Measurements from ENCODE around the gene MREG.

MREG gene

GRCh38 chr2:215948051-215948450 is 65.3 kb downstream of the MREG start:
- Histone ChIP-seq H3K9me2 (replicated peaks; ENCODE audit: control insufficient read depth, low read length) (no peaks in the 10 kb centered on the region), H3K9me3 (ENCODE audit: control insufficient read depth, insufficient read depth, low read length) (no peaks in the 10 kb centered on the region), H3K4me2 (ENCODE audit: low read length) (no peak overlapping the region), H4K20me1 (ENCODE audit: control insufficient read depth, insufficient read depth, low read depth, low read length) (no peaks in the 10 kb centered on the region), H3K79me2 (ENCODE audit: control insufficient read depth, low read length) (no peaks in the 10 kb centered on the region), H3K4me1 (ENCODE audit: control insufficient read depth, low read length) (no peaks in the 10 kb centered on the region), H3K36me3 (ENCODE audit: control insufficient read depth, low read length) (no peaks in the 10 kb centered on the region), H3F3A (ENCODE audit: control insufficient read depth, insufficient read depth) (no peaks in the 10 kb centered on the region), H3K4me3 (ENCODE audit: low read length) (no peak overlapping the region), H3K27me3 (ENCODE audit: control insufficient read depth, low read length) (no peaks in the 10 kb centered on the region), H3K27ac (ENCODE audit: low read depth, low read length) (no peak overlapping the region)
- TF ChIP-seq CTCF (IDR thresholded peaks at IDR 0.05; ENCODE audit: low read depth, low read length, poor library complexity, severe bottlenecking): no peak
- TF ChIP-seq EZH2phosphoT487 (IDR thresholded peaks at IDR 0.05; ENCODE audit: borderline replicate concordance, low read length): no peak

- H4K20me1 ChIP-seq (ENCODE audit: control insufficient read depth, insufficient read depth, low read depth, low read length): no peaks in the 10 kb centered on the region
- no peak overlapping the region for H3K27ac ChIP-seq (ENCODE audit: low read depth, low read length)
- no peak overlapping the region for H3K4me3 ChIP-seq (ENCODE audit: low read length)
- H3K27me3 ChIP-seq (ENCODE audit: control insufficient read depth, low read length): no peaks in the 10 kb centered on the region
- H3F3A ChIP-seq (ENCODE audit: control insufficient read depth, insufficient read depth): no peaks in the 10 kb centered on the region
- H3K4me2 ChIP-seq (ENCODE audit: low read length): no peak overlapping the region
- H3K9me2 ChIP-seq (replicated peaks; ENCODE audit: control insufficient read depth, low read length): no peaks in the 10 kb centered on the region
- TF ChIP-seq EZH2phosphoT487 (IDR thresholded peaks at IDR 0.05; ENCODE audit: borderline replicate concordance, low read length) (no peak), CTCF (IDR thresholded peaks at IDR 0.05; ENCODE audit: low read depth, low read length, poor library complexity, severe bottlenecking) (no peak)
- H3K36me3 ChIP-seq (ENCODE audit: control insufficient read depth, low read length): no peaks in the 10 kb centered on the region
- no peaks in the 10 kb centered on the region for H3K79me2 ChIP-seq (ENCODE audit: control insufficient read depth, low read length)
- no peaks in the 10 kb centered on the region for H3K9me3 ChIP-seq (ENCODE audit: control insufficient read depth, insufficient read depth, low read length)
- no peaks in the 10 kb centered on the region for H3K4me1 ChIP-seq (ENCODE audit: control insufficient read depth, low read length)
These were observed 66.8 kb downstream of the MREG start for GRCh38 chr2:215946586-215946985.

GRCh38 chr2:215942194-215942593 is 71.2 kb downstream of the MREG start:
- TF ChIP-seq EZH2phosphoT487 (IDR thresholded peaks at IDR 0.05; ENCODE audit: borderline replicate concordance, low read length) (no peak), CTCF (IDR thresholded peaks at IDR 0.05; ENCODE audit: low read depth, low read length, poor library complexity, severe bottlenecking) (no peak)
- Histone ChIP-seq H3F3A (ENCODE audit: control insufficient read depth, insufficient read depth) (no peaks in the 10 kb centered on the region), H3K79me2 (ENCODE audit: control insufficient read depth, low read length) (no peaks in the 10 kb centered on the region), H3K4me2 (ENCODE audit: low read length) (no peak overlapping the region), H3K27ac (ENCODE audit: low read depth, low read length) (no peak overlapping the region), H3K4me1 (ENCODE audit: control insufficient read depth, low read length) (no peaks in the 10 kb centered on the region), H3K9me3 (ENCODE audit: control insufficient read depth, insufficient read depth, low read length) (no peaks in the 10 kb centered on the region), H3K27me3 (ENCODE audit: control insufficient read depth, low read length) (no peaks in the 10 kb centered on the region), H3K4me3 (ENCODE audit: low read length) (no peak overlapping the region), H3K9me2 (replicated peaks; ENCODE audit: control insufficient read depth, low read length) (no peaks in the 10 kb centered on the region), H4K20me1 (ENCODE audit: control insufficient read depth, insufficient read depth, low read depth, low read length) (no peaks in the 10 kb centered on the region), H3K36me3 (ENCODE audit: control insufficient read depth, low read length) (no peaks in the 10 kb centered on the region)

GRCh38 chr2:215941726-215942125 is 71.6 kb downstream of the MREG start:
- H3F3A ChIP-seq (ENCODE audit: control insufficient read depth, insufficient read depth): no peaks in the 10 kb centered on the region
- H3K4me1 ChIP-seq (ENCODE audit: control insufficient read depth, low read length): no peaks in the 10 kb centered on the region
- H3K9me3 ChIP-seq (ENCODE audit: control insufficient read depth, insufficient read depth, low read length): no peaks in the 10 kb centered on the region
- H4K20me1 ChIP-seq (ENCODE audit: control insufficient read depth, insufficient read depth, low read depth, low read length): no peaks in the 10 kb centered on the region
- H3K79me2 ChIP-seq (ENCODE audit: control insufficient read depth, low read length): no peaks in the 10 kb centered on the region
- no peak for TF ChIP-seq CTCF (IDR thresholded peaks at IDR 0.05; ENCODE audit: low read depth, low read length, poor library complexity, severe bottlenecking)
- TF ChIP-seq EZH2phosphoT487 (IDR thresholded peaks at IDR 0.05; ENCODE audit: borderline replicate concordance, low read length): no peak
- no peak overlapping the region for H3K27ac ChIP-seq (ENCODE audit: low read depth, low read length)
- no peaks in the 10 kb centered on the region for H3K9me2 ChIP-seq (replicated peaks; ENCODE audit: control insufficient read depth, low read length)
- H3K4me2 ChIP-seq (ENCODE audit: low read length): no peak overlapping the region
- H3K36me3 ChIP-seq (ENCODE audit: control insufficient read depth, low read length): no peaks in the 10 kb centered on the region
- H3K4me3 ChIP-seq (ENCODE audit: low read length): no peak overlapping the region
- no peaks in the 10 kb centered on the region for H3K27me3 ChIP-seq (ENCODE audit: control insufficient read depth, low read length)
